Spleen (tissue), 11 donors: ENCODE measurements around the gene LOXHD1. TPM values are rescaled to one million over a fixed set of nuclear protein-coding genes. Genes with fewer than 3 reads are reported as not detected.

Source experiments
- DNase-seq: peaks from one replicate; pipeline ENCODE4 v3.0.0-alpha.2; 2020
- H3K27ac ChIP-seq, 8 donors: fragments of 200-600 bp; sonication (generic) in 7 of 8; 1 replicate in 4 of 8; 2 replicates in 4 of 8; pipeline versions ENCODE4 v1.5.0 to v1.8.0; 2016 to 2021; ENCODE audit warnings: inconsistent platforms in 4 of 8, mild to moderate bottlenecking in 4 of 8, moderate library complexity in 1 of 8
- H3K27me3 ChIP-seq, 7 donors: fragments of 200-600 bp; sonication (generic) in 6 of 7; replicated peaks in 1 of 7; 1 replicate in 4 of 7; 2 replicates in 3 of 7; pipeline versions ENCODE4 v1.5.0 to v1.8.0; 2016 to 2021; ENCODE audit warnings: inconsistent platforms in 3 of 7, mild to moderate bottlenecking in 1 of 7
- H3K36me3 ChIP-seq, 6 donors: fragments of 200-600 bp; sonication (generic) in 5 of 6; 1 replicate in 4 of 6; 2 replicates in 2 of 6; pipeline versions ENCODE4 v1.5.0 to v1.8.0; 2016 to 2021; ENCODE audit warnings: inconsistent platforms in 2 of 6
- H3K4me1 ChIP-seq, 6 donors: fragments of 200-600 bp; sonication (generic) in 5 of 6; 1 replicate in 3 of 6; 2 replicates in 3 of 6; pipeline versions ENCODE4 v1.5.0 to v1.8.0; 2016 to 2021; ENCODE audit warnings: inconsistent platforms in 3 of 6
- H3K4me3 ChIP-seq, 8 donors: fragments of 200-600 bp; sonication (generic) in 7 of 8; 1 replicate in 4 of 8; 2 replicates in 4 of 8; pipeline versions ENCODE4 v1.5.0 to v1.8.0; 2016 to 2021; ENCODE audit warnings: inconsistent platforms in 4 of 8, mild to moderate bottlenecking in 4 of 8, moderate library complexity in 2 of 8
- H3K9me3 ChIP-seq, 8 donors: fragments of 200-600 bp; sonication (generic) in 7 of 8; 1 replicate in 4 of 8; 2 replicates in 4 of 8; pipeline versions ENCODE4 v1.5.0 to v1.8.0; 2016 to 2021; ENCODE audit warnings: inconsistent platforms in 4 of 8
- CTCF ChIP-seq, 11 experiments: fragments of 200-600 bp in 7 of 11; fragments of 450-650 bp in 4 of 11; sonication (generic) in 4 of 11; IDR thresholded peaks in 8 of 11; conservative IDR thresholded peaks in 3 of 11; 1 replicate in 7 of 11; 2 replicates in 4 of 11; pipeline versions ENCODE4 v1.4.0 to v1.8.0; 2016 to 2021; ENCODE audit warnings: antibody characterized with exemption in 11 of 11, inconsistent platforms in 4 of 11, mild to moderate bottlenecking in 1 of 11
- POLR2A ChIP-seq, 3 donors: fragments of 450-650 bp; IDR thresholded peaks; one replicate each; pipeline ENCODE4 v1.5.1; 2017; ENCODE audit warnings: antibody characterized with exemption in 3 of 3, mild to moderate bottlenecking in 1 of 3
- POLR2AphosphoS5 ChIP-seq, 3 donors: sonication (generic); formaldehyde crosslinking; IDR thresholded peaks; one replicate each; pipeline ENCODE4 v1.5.1; 2017; ENCODE audit warnings: antibody characterized with exemption in 3 of 3
- WGBS, 5 donors: extraction: QIAGEN DNeasy Blood & Tissue Kit in 3 of 5; methylation state at CpG; one replicate each; pipeline versions ENCODE4 v1.1.5 to v1.1.7; 2013 to 2018; 5-methylcytosine and 5-hydroxymethylcytosine counted together
- intact Hi-C: fragments of 100-400 bp; cut with DNase I; formaldehyde crosslinking; loops from one replicate; pipeline ENCODE4 v1.15.0; 2023; ENCODE audit warnings: low total_unique reads
- polyA plus RNA-seq, 3 donors: library from polyadenylated mRNA; stranded (reverse); fragments of 200-250 nt; gene quantifications; one replicate each; pipeline ENCODE4 v1.2.1, GENCODE V29; 2013
- total RNA-seq, 7 donors: library from RNA; depleted of rRNA in 3 of 7; stranded (reverse); fragments of >200 nt in 3 of 7; fragmentation: NEBNext Ultra II Directional in 4 of 7; extraction: Animal tissue kit (Norgen Biotek cat#: 25700) in 4 of 7; gene quantifications; one replicate each; pipeline versions ENCODE4 v1.1.0 to v1.2.1, GENCODE V29; 2016 to 2021
- donor health status: healthy with polysubstance abuse.
- donor health status: DM: no; HTN: no; CAD: no; lungs with moderate emphysema.
- donor health status: DM: no; HTN: no; CAD: no.
- donor health status: Bipolar disorder and iron deficiency.
- donor health status: healthy.
- donor health status: DM: no; HTN: no; CAD: no.
- donor health status: DM: yes; HTN: yes; CAD: no.

Gene LOXHD1
- total and polyA plus RNA-seq, 10 donors = 0.09 to 6.0 (median 2.1) TPM

- no peak for DNase-seq
- Histone ChIP-seq H3K27me3 (no peaks in the 10 kb centered on the region), H3K9me3 (no peaks in the 10 kb centered on the region), H3K27ac (no peak overlapping the region), H3K4me1 (no peaks in the 10 kb centered on the region), H3K36me3 (peaks cover 0 to 60% (median 0%) of the 10 kb centered on the region in 6 donors), H3K4me3 (no peak overlapping the region)
- intact Hi-C loops = no loop called here
- WGBS, 5 donors = 54 to 83% (median 72%) methylated on average over 2 to 3 of the region's 3 CpGs
- TF ChIP-seq CTCF (IDR thresholded peaks at IDR 0.05 in 8 of 11, conservative IDR thresholded peaks at IDR 0.05 in 3 of 11) = no peak
- TF ChIP-seq POLR2A (IDR thresholded peaks at IDR 0.05) = no peak
- TF ChIP-seq POLR2AphosphoS5 (IDR thresholded peaks at IDR 0.05) = no peak
Measured at GRCh38 chr18:46538376-46538775, 118.6 kb downstream of the LOXHD1 start.

- peaks cover 0 to 72% (median 0%) of the 10 kb centered on the region in 6 donors for H3K36me3 ChIP-seq
- no peaks in the 10 kb centered on the region for H3K27me3 ChIP-seq
- H3K4me3 ChIP-seq = no peak overlapping the region
- no peak for TF ChIP-seq POLR2A (IDR thresholded peaks at IDR 0.05)
- no peak for TF ChIP-seq CTCF (IDR thresholded peaks at IDR 0.05 in 8 of 11, conservative IDR thresholded peaks at IDR 0.05 in 3 of 11)
- no peak for TF ChIP-seq POLR2AphosphoS5 (IDR thresholded peaks at IDR 0.05)
- WGBS, 5 donors = 78 to 89% (median 83%) methylated on average over 11 of the region's 11 CpGs
- no peaks in the 10 kb centered on the region for H3K9me3 ChIP-seq
- DNase-seq = no peak
- no peaks in the 10 kb centered on the region for H3K4me1 ChIP-seq
- intact Hi-C loops = no loop called here
- H3K27ac ChIP-seq = no peak overlapping the region
Measured at GRCh38 chr18:46536215-46536874, 120.7 kb downstream of the LOXHD1 start.

GRCh38 chr18:46531482-46531881 lies 125.5 kb downstream of the LOXHD1 start:
- Histone ChIP-seq H3K4me3 (no peak overlapping the region), H3K9me3 (no peaks in the 10 kb centered on the region), H3K4me1 (no peaks in the 10 kb centered on the region), H3K36me3 (peaks cover 0 to 87% (median 0%) of the 10 kb centered on the region in 6 donors), H3K27ac (no peak overlapping the region), H3K27me3 (no peaks in the 10 kb centered on the region)
- TF ChIP-seq POLR2A (IDR thresholded peaks at IDR 0.05) (no peak), POLR2AphosphoS5 (IDR thresholded peaks at IDR 0.05) (no peak), CTCF (IDR thresholded peaks at IDR 0.05 in 8 of 11, conservative IDR thresholded peaks at IDR 0.05 in 3 of 11) (no peak)
- intact Hi-C loops = no loop called here
- DNase-seq = no peak
- WGBS, 5 donors = 78 to 96% (median 95%) methylated on average over 2 of the region's 2 CpGs

GRCh38 chr18:46528037-46528436 lies 129.0 kb downstream of the LOXHD1 start:
- no peaks in the 10 kb centered on the region for H3K9me3 ChIP-seq
- no peak overlapping the region for H3K27ac ChIP-seq
- no peaks in the 10 kb centered on the region for H3K27me3 ChIP-seq
- H3K36me3 ChIP-seq = peaks cover 0 to 87% (median 0%) of the 10 kb centered on the region in 6 donors
- H3K4me3 ChIP-seq = no peak overlapping the region
- DNase-seq = no peak
- 85 to 91% (median 88%) methylated on average over 3 of the region's 3 CpGs for WGBS, 5 donors
- intact Hi-C loops = no loop called here
- TF ChIP-seq CTCF (IDR thresholded peaks at IDR 0.05 in 8 of 11, conservative IDR thresholded peaks at IDR 0.05 in 3 of 11) (no peak), POLR2AphosphoS5 (IDR thresholded peaks at IDR 0.05) (no peak), POLR2A (IDR thresholded peaks at IDR 0.05) (no peak)
- no peaks in the 10 kb centered on the region for H3K4me1 ChIP-seq
